Putamen (tissue), 1 donor: ENCODE measurements around the gene PDE5A.
A peak's percentile ranks its signal among the peaks of the same experiment; 100 is the strongest.
"Not testable (repeated sequence)": the region's sequence is repeated elsewhere in the genome, so short reads cannot be mapped to it uniquely, and the experiment has no call there.

ENCODE experiments used
- DNase-seq: peaks from one replicate; pipeline ENCODE4 v3.0.0-alpha.2; 2016; ENCODE audit warnings: low spot score

Gene PDE5A

DNA sequence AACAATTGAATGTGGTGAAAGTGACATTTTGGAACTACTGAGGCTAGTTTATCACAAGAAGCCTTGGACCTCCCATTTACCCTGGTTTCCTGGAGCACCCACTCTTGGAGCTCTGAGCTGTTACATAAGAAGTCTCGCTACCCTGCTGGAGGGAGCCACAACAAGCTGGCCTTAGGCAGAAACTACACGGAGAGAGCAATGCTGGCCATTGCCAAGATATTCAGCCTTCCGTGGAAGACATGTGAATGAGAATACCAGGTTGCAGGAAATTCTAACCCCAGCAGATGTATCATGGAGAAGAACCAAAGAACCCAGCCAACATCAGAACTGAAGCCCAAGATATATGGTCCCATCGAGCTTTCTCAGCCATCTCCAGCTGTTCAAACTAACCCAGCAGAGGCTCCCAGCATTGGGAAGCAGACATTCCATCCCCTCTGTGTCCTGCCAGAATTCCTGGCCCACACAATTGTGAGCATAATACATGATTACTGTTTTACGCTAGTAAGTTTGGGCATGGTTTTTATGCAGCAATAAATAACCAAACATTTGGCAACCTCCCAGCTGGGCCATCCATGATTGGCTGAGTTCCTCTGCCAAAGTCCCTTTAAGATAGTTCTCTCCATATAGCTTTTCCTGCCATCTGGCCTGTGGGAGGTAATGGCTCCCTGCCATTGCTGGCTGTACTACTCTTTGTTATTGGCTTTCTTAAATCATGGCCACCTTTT, 17.9 kb upstream of the PDE5A start:
- DNase-seq, result no peak

DNA sequence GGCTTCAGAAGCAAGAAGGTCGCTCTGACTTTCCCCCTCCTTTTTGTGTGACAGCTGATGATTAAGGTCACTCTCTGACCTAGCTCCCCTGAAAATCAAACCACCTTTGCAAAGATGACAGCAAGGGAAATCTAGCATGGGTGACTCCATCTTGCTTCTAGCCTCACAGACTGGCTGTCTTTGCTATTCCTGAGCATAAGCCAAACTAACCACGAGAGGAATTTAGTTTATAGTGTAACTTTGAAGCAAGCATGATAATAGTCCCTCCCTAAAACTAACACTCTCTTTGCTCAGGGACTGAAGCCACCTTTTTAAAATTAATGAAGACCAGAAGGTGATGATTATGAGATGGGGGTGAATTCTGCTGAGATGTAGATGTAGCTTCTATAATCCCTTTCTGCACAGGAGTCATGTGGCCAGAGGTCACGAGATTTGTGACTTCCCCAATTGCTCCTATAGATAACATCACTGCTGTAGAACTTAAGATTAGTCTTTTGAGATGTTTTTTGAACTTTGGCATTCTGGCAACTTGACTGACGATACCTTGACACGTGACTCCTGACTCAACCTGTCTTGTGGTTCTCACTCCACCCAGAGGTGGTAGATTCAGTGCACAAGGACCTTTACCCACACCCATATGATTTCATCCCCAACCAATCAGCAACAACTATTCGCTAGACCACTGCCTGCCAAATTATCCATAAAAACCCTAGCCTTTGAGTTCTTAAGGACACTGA, 14.9 kb upstream of the PDE5A start:
- DNase-seq, result no peak

DNA sequence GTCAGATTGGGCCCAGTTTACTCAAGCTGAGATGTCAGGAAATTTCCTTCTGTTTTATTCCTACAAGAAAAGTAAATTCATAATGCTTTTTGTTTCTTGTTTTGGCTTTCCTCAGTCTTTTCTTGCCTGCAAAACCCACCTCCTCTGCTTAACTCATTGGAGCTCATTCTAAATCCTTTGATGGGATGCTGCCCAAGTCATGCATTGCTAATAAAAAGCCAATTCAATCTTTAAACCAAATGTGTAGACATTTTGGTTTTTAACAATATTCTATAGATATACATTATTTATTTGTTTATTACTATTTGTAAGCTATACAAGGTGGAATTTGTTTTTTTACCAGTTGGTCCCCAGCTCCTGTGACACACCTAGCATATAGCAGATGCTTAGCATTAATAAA, 13.2 kb upstream of the PDE5A start:
- no peak for DNase-seq

DNA sequence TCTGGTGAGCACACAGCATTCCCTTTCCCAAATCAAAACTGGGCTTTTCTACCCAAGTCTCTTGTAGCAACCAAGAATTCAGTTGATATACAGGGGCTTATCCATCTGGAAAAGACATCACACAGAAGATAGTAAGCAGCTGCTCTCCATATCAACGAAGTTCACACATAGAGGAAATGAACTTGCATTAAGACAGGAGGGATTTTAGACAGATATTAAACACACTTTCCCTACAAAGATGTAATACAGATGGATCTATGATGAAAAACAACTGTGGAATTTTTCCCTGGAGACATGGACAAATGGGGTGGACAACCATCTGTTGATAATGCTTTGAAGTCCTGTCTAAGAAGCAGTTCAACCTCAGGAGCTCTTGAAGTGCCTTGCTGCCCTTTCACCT, 9.8 kb upstream of the PDE5A start:
- DNase-seq, result no peak

DNA sequence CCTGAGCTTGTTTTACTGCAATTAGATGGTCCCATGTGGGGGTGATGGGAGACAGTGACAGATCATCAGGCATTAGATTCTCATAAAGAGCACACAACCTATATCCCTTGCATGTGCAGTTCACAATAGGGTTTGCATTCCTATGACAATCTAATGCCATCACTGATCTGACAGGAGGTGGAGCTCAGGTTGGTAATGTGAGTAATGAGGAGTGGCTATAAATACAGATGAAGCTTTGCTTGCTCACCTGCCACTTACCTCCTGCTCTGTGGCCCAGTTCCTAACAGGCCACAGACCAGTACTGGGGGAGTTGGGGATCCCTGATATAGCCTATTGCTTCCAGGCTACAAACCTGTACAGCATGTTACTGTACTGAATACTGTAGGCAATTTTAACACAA, 8.2 kb upstream of the PDE5A start:
- DNase-seq, result not testable (repeated sequence)

DNA sequence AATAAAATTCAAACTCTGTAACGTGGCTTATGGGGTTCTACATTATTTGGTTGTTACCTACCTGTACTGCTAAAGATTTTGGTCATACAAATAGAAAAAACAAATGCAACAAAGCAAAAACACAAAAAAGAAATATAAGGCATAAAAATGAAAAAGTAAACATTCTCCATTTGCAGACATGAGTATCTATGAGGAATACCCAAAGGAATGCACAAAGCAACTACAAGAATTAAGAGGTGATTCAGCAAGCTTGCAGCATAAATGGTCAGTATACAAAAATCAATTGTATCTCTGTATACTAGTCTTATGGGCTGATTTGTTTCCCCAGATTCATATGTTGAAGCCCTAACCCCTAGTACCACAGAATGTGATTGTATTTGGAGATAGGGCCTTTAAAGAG, 3.6 kb upstream of the PDE5A start:
- DNase-seq, result no peak

DNA sequence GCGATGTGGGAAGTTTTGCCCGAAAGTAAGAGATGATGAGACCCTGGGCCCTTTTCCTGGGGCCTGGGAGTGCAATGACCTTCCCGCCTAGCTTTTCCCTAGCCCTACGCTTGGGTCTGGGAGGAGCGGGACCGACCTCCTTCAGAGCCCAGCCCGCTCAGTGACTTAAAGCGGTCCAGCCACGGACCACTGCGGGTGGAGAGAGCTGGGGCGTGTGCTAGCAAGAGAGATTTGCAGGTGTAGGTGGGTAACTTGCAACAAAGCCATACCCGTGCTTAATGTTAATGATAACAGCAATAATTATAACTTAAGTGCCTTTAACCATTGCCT, 503 bp upstream of the PDE5A start:
- no peak for DNase-seq

DNA sequence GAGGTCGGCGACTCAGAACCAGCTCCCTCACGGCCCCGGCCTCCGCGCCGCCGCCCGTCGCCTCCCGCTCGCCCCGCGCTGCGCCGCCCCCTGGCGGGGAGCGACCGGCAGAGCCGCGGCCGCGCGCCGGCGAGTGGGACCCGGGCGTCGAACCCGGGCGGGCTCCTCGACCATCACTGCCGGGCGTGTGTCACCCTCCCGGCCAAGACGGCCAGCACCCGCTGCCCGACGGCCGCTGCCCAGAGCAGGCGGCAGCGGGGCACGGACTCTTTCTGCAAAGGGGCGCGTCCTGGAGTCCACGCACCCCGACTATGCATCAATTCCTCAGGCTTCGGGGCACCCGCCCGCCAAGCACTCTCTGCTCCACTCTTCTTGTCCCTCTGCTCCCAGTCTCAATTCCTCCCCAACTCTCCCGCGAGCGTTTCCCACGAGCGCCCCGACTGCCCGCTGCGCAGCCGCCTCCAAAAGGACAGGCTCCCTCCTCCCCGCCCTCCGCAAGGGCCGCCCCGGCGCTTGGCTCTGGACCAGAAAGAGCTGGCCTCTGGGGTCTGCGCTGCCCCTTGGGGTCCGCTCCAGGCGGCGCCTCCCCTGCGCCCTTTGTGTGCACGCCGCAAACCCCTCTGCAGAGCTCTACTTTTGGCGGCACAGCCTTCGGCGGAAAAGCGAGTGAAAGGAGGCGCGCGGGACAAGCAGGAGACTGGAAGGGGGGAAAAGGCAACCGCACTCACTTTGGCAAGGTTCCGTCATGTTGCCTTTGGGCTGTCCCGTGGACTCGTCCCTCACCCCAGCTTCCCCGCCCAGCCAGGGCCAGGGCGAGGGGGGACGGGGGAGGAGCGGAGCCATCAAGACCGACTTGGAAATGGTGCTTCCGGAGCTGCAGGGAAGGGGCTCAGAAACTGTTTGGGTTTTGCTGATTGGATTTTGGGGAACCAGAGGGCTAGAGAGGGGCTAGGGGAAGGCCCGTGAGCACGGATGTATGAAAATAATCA, 1.0 kb downstream of the PDE5A start:
- peak; percentile 20 for DNase-seq

DNA sequence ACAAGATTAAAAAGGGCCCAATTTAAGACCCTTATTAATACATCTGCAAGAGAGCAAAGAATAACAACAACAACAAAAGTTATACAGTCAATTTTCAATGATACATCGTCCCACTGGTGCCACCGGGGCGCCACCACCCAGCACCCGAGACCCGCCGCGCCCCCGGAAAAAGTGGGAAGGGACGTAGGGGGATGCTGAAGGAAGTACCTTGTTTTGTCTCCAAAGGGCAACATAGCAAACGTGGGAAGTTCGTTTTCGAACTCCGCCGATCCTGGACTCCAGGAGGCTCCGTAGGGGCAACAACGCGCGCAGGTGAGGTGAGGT, 1.7 kb downstream of the PDE5A start:
- DNase-seq, result no peak

DNA sequence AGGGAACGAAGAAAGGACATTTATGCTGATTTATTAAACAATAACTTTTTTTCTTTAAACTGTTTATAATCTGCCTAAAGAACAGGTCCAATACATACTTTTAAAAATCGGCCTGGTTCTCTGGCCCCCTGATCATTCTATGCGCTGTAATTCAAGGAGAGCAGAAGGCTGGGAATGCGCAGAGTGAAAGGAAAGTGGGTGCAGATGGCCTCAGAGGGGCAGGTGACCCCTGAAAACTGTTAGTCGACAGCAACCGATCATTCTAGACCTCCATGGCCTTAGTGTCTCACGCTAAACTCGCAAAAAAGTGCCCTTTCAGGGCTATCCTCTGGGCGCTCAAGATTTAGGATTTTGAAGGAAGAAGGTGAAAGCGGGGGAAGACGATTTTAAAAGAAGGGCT, 2.2 kb downstream of the PDE5A start:
- DNase-seq, result no peak

DNA sequence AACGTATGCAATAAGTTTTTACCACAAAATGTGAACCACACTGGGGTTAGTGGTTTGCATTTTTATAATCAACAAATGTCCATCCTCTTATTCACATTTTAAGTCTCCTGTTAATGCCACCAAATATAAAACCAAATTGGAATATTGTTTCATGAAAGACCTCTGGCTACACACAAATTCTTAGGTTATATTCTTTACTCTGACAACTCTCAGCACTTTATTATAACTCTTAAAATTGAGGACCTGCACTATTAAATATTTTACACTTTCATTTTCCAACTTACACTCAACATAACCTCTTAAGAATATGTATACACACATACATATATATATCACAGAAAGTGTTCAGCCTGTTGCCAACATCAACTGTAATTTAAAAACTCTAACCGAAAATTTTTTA, 2.8 kb downstream of the PDE5A start:
- no peak for DNase-seq

DNA sequence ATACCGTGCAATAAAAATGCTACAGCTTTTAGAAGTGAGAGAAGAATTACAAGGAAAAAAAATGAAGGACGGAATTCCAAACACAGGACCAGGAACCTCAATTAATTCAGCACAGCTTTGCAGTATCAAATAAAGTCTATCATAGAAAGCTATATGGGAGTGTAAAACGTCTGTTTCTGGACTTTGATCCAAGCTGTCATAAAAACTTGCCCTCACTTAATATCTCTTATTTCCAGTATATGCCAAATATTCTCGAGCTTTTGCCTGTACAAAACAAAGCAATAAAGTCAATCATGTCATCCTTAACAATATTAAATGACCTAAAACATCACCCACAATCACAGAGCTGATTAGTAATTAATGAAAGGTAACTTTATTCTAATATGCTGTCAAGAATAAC, 4.2 kb downstream of the PDE5A start:
- DNase-seq, result no peak

DNA sequence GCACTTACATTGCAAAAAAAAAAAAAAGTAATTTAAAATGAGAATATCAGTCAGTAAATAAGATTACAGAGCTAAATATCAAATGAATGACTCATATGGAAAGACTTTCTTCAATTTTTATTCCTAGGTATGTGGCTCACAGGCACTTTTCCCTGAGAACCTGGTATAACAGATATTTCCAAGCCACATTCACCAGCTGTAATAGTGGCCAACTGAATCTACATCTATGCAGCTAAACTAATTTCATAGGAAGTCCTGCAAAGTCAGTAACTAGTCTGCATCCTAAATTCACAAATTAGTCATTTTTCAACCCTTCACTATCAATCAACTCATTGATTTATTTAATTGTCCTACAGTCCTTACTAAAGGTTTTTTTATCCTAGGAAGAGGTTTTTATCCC, 5.6 kb downstream of the PDE5A start:
- DNase-seq, result no peak

DNA sequence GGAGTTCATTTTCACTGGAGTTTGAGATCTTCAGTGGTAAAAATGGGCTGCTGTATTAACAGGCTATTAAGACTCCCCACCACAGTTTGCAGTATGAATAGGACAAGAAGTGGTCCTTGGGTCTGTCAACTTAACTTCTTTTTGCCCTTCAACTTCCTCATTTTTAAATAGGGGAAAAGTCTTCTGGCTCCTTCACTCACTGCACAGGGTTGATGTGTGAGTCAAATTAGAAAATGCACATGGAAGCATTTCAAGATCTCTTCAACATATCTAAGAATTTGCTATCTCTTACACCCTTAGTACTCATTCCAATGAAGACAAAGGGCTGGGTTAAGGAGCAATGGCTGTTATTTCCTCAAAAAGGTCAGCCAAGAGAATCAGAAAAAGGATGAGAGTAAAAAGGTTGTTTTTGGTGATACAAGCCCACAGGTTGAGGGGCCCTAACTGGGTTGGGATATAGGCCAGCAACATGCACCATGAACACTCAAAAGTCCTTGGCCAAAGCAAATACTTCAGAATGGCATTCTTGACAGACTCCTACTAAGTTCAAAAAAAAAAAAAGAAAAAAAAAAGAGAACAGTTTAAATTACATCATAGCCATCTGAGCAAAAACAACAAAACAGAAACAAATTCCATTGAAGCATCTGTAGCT, 13.4 kb downstream of the PDE5A start:
- no peak for DNase-seq

DNA sequence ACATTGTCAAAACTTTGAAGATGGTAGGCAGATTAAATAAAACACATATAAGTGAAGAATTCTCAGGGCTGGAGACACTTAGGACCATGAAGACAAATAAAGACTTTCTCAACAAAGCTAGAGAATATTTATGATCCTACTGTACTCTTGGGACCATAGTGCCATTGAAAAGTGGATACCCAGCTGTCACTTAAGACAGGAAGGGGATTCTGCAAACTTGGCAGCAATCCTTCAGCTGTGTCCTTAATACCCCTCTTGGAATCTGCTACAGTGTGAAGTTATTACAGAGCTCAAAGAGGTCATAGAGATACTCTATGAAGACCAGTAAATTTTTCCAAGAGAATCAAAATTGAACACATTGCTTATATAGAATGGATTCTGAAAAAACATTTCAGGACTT, 24.3 kb downstream of the PDE5A start:
- DNase-seq, result no peak

DNA sequence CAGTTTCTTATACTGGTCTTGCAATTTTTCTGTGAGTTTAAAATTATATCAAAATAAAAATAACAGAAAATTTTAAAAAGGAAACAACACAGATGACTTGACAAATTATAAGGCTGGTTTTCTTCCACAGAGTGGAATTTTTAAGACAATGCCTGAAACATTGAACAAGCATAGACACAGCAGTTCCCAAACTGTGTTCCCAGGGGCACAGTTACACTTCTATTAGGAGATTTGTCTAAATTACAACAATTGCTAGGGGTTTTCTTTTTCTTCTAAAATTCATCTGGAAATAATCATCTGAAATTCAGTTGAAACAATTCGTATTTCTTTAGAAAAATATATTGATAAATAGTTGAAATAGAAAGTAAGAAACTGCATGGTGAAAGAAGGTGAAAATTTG, 26.2 kb downstream of the PDE5A start:
- DNase-seq, result no peak

DNA sequence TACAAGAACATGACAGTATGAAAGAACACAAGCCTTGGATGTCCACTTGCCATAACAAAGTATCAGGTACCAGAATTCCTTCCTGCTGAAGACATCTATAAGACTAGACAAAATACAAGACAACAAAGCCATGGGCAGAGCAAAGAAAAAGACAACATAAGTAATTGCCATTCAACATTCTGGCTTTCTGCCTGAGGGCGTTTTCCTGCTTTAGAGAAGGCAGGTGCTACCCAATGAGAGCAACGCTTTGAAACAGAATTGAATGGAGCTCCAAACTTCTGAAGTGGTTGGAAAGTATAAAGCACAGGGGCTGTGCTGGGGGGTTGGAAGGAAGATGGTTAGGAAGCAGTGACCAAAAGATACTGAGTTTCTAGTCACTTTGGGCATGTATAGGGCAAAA, 30.1 kb downstream of the PDE5A start:
- DNase-seq, result no peak

DNA sequence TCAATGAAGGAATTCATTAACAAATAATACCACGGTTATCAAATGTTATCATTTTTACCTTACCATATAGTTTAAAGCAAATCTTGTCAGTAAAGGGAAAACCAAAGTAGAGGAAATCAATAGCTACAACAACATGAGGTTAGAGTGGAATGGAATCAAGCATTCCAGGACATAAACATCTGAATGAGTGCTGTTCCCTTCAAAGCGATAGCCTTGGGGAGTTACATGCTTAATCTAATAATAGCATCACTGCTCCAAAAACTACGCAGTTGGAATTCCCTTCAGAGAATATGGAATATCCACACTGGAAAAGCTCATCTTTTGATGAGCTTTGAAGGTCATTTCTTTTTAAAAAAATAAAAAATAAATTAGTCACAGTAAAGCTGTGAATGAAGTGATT, 31.2 kb downstream of the PDE5A start:
- no peak for DNase-seq

DNA sequence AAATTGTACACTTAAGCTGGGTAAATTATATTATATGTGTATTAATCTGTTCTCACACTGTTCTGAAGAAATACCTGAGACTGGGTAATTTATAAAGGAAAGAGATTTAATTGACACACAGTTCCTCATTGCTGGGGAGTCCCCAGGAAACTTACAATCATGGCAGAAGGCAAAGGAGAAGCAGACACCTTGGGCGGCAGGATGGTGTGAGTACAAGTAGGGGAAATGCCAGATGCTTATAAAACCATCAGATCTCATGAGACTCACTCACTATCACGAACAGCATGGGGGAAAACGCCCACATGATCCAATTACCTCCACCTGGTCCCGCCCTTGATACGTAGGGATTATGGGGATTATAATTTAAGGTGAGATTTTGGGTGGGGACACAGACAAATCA, 34.9 kb downstream of the PDE5A start:
- DNase-seq, result no peak

DNA sequence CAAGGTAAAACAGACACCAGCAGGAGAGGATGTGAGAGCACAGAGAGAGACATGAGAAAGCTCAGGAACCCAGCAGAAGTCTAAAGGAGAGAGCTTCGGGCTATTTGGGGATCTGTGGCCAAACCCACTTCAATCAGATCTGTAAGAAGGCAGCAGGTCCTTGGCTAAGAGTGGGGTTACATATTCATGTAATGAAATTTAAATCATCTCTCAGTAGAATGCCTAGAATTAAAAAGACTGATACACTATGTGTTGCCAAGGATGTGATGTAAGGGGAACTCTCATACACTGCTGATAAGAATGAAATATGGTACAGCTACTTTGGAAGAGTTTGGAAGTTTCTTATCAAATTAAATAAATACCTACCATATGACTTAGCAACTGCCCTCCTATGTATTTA, 35.8 kb downstream of the PDE5A start:
- no peak for DNase-seq

DNA sequence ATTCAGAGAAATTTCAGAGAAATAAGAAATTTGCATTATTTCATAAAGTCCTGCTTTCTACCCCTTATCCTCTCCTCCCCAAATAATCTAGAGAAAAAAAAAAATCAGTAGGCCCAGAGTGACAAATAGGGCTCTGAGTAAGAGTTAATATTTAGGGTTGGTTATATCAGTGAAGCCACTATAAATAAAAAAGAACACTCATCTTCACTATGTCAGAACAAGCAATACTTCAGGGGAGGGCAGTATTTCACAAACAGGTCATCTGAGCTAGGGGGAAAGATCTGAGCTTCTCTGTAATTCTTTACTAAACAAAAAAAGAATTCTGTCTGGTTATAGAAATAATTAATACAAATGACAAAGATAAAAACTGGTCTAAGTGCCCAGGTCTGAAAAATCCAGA, 39.4 kb downstream of the PDE5A start:
- DNase-seq, result no peak

DNA sequence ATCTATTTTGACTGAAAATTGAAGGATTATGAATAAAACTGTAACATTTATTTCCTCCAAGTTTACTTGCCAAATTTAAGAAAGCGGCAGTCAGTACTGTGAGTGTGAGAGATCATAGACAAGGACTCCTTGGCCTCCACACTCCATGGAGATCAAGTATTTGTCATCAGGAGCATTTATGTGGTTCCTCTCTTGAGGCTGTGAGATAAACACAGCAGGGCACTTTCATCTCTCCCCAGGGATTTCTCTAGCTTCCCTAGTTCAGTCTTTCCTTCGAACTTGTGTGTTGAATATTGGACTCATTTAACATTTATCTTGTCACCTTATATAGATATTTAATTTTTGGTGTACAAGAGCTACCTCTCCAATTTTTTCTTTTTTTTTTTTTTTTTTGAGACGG, 40.8 kb downstream of the PDE5A start:
- DNase-seq, result no peak

DNA sequence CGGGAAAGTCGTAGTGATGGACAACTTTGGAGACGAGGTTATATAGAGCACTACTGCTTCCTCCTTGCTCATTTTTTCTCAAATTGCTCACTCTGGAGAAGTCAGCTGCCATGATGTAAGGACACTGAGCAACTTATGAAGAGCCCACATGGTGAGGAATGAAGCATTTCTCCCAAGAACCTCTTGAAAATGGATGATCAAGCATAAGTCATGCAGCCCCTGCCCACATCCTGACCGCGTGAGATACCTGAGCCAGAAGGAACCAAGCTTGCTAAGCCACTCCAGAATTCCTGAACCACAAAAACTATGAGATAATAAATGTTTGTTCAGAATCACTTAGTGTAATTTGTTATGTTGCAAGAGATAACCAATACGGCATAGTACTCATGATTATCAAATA, 42.8 kb downstream of the PDE5A start:
- DNase-seq, result no peak
